ENCODE measurements around the gene ACOXL. TPM values are rescaled to one million over a fixed set of nuclear protein-coding genes. Genes with fewer than 3 reads are reported as not detected.

ACOXL gene
- total and polyA plus RNA-seq, 9 donors, result 0.17 to 0.31 (median 0.23) TPM; not detected in 4

GRCh38 chr2:110802208-110802932 is 70.0 kb downstream of the ACOXL start:
- no peaks in the 10 kb centered on the region for H3K27me3 ChIP-seq
- no peak overlapping the region for H3K27ac ChIP-seq
- H3K4me1 ChIP-seq (ENCODE audit: insufficient read depth), result no peaks in the 10 kb centered on the region
- H3K36me3 ChIP-seq, result no peaks in the 10 kb centered on the region
- H3K4me3 ChIP-seq, result no peak overlapping the region
- 47 to 57% (median 49%) methylated on average over 3 of the region's 3 CpGs for WGBS, 3 donors
- no peak for TF ChIP-seq POLR2A (IDR thresholded peaks at IDR 0.05)
- no peak for TF ChIP-seq CTCF (IDR thresholded peaks at IDR 0.05)
- no peak for TF ChIP-seq EP300 (IDR thresholded peaks at IDR 0.05)
- intact Hi-C loops (cut with DNase I), result no loop called here
- H3K9me3 ChIP-seq, result no peaks in the 10 kb centered on the region
- no peak for DNase-seq

- Histone ChIP-seq H3K27me3 (no peaks in the 10 kb centered on the region), H3K9me3 (no peaks in the 10 kb centered on the region), H3K4me1 (ENCODE audit: insufficient read depth) (no peaks in the 10 kb centered on the region), H3K27ac (no peak overlapping the region), H3K36me3 (no peaks in the 10 kb centered on the region), H3K4me3 (no peak overlapping the region)
- 82 to 85% (median 83%) methylated on average over 3 of the region's 3 CpGs for WGBS, 3 donors
- TF ChIP-seq POLR2A (IDR thresholded peaks at IDR 0.05) (no peak), CTCF (IDR thresholded peaks at IDR 0.05) (no peak), EP300 (IDR thresholded peaks at IDR 0.05) (no peak)
- intact Hi-C loops (cut with DNase I), result no loop called here
- no peak for DNase-seq
Observed at GRCh38 chr2:110804433-110804832, 72.1 kb downstream of the ACOXL start.

- H3K36me3 ChIP-seq, result no peaks in the 10 kb centered on the region
- H3K4me3 ChIP-seq, result no peak overlapping the region
- no peak for TF ChIP-seq POLR2A (IDR thresholded peaks at IDR 0.05)
- no peak for TF ChIP-seq CTCF (IDR thresholded peaks at IDR 0.05)
- TF ChIP-seq EP300 (IDR thresholded peaks at IDR 0.05), result no peak
- H3K4me1 ChIP-seq (ENCODE audit: insufficient read depth), result no peaks in the 10 kb centered on the region
- intact Hi-C loops (cut with DNase I), result no loop called here
- 91 to 95% (median 92%) methylated on average over 10 of the region's 10 CpGs for WGBS, 3 donors
- no peaks in the 10 kb centered on the region for H3K9me3 ChIP-seq
- H3K27ac ChIP-seq, result no peak overlapping the region
- H3K27me3 ChIP-seq, result no peaks in the 10 kb centered on the region
- no peak for DNase-seq
Observed at GRCh38 chr2:110804915-110805314, 72.5 kb downstream of the ACOXL start.

GRCh38 chr2:110805894-110806452 is 73.6 kb downstream of the ACOXL start:
- H3K27ac ChIP-seq, result no peak overlapping the region
- no peak for DNase-seq
- no peaks in the 10 kb centered on the region for H3K36me3 ChIP-seq
- intact Hi-C loops (cut with DNase I), result no loop called here
- H3K27me3 ChIP-seq, result no peaks in the 10 kb centered on the region
- no peak for TF ChIP-seq EP300 (IDR thresholded peaks at IDR 0.05)
- no peak for TF ChIP-seq POLR2A (IDR thresholded peaks at IDR 0.05)
- no peak for TF ChIP-seq CTCF (IDR thresholded peaks at IDR 0.05)
- no peaks in the 10 kb centered on the region for H3K4me1 ChIP-seq (ENCODE audit: insufficient read depth)
- WGBS, 3 donors, result 82 to 85% (median 85%) methylated on average over 14 of the region's 14 CpGs
- H3K4me3 ChIP-seq, result no peak overlapping the region
- no peaks in the 10 kb centered on the region for H3K9me3 ChIP-seq

All from ovary (tissue), 9 donors.